Osteoblast (primary cell): ENCODE data around the gene ZNF513. TPM values are rescaled to one million over a fixed set of nuclear protein-coding genes. Genes with fewer than 3 reads are reported as not detected.
"Not testable (repeated sequence)": the region's sequence is repeated elsewhere in the genome, so short reads cannot be mapped to it uniquely, and the experiment has no call there.

Experiments
- DNase-seq: peaks from one replicate; pipeline ENCODE4 v3.0.0; 2011; ENCODE audit warnings: low spot score, mixed read lengths; ENCODE audit not compliant: insufficient read length; ENCODE audit errors: missing footprints
- H2AFZ ChIP-seq: 2 replicates; pipeline ENCODE4 v1.6.0; 2011; ENCODE audit warnings: mild to moderate bottlenecking, low read length
- H3K27ac ChIP-seq: 2 replicates; pipeline ENCODE4 v1.5.1; 2011; ENCODE audit warnings: mild to moderate bottlenecking, low read depth, low read length, moderate library complexity
- H3K27me3 ChIP-seq: 2 replicates; pipeline ENCODE4 v1.6.0; 2012; ENCODE audit warnings: mild to moderate bottlenecking, control low read depth, inconsistent platforms, low read length, moderate library complexity; ENCODE audit not compliant: insufficient read depth
- H3K36me3 ChIP-seq: 2 replicates; pipeline ENCODE4 v1.5.1; 2011; ENCODE audit warnings: mild to moderate bottlenecking, low read length, control low read depth, moderate library complexity; ENCODE audit not compliant: insufficient read depth
- H3K4me1 ChIP-seq: 2 replicates; pipeline ENCODE4 v1.5.1; 2011; ENCODE audit warnings: mild to moderate bottlenecking, low read length, control low read depth, moderate library complexity; ENCODE audit not compliant: insufficient read depth
- H3K4me2 ChIP-seq: 2 replicates; pipeline ENCODE4 v1.6.0; 2011; ENCODE audit warnings: mild to moderate bottlenecking, low read length; ENCODE audit not compliant: insufficient read depth
- H3K4me3 ChIP-seq: fragments of 200-600 bp; sonication (generic); 3 replicates; pipeline ENCODE4 v1.5.1; 2012; ENCODE audit warnings: mild to moderate bottlenecking, low read length, inconsistent platforms; ENCODE audit not compliant: insufficient read depth
- H3K79me2 ChIP-seq: 2 replicates; pipeline ENCODE4 v1.6.0; 2012; ENCODE audit warnings: mild to moderate bottlenecking, low read length, control low read depth, inconsistent platforms; ENCODE audit not compliant: insufficient read depth
- H3K9me3 ChIP-seq: 2 replicates; pipeline ENCODE4 v1.5.1; 2011; ENCODE audit warnings: low read depth, low read length, control low read depth
- H4K20me1 ChIP-seq: 2 replicates; pipeline ENCODE4 v1.6.0; 2012; ENCODE audit warnings: mild to moderate bottlenecking, low read length, control low read depth; ENCODE audit not compliant: insufficient read depth
- total RNA-seq: library from RNA; depleted of rRNA; stranded (reverse); fragments of >200 nt; gene quantifications from 2 replicates; pipeline ENCODE4 v1.2.3, GENCODE V29; 2012
- TF ChIP-seq, protein P1 (sequence below): IDR thresholded peaks from 2 replicates; pipeline ENCODE4 v1.5.1; 2011; ENCODE audit warnings: mild to moderate bottlenecking, low read depth, low read length, moderate library complexity; ENCODE audit errors: extremely low read depth

Gene ZNF513
- total RNA-seq, 1 donor = 8.3 TPM

DNA sequence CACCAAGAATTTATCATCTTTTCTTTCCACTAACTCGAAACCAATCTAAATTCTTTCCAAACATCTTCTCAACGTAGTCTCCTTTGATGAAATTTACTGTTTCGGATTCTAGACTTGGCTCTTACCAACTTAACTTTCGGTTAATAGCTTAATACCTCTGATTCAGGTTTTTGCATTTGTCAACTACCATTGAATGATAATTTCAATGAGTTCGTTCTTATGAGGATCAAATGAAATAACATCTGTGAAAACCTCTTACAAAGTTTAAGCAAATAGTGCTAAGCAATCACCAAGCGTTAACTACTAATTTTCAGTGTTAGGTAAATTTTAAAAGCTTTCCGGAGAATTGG, 47.3 kb upstream of the ZNF513 start:
- H3K27ac ChIP-seq = peak overlapping the region; percentile 88
- H3K9me3 ChIP-seq = no peaks in the 10 kb centered on the region
- TF ChIP-seq, protein P1, sequence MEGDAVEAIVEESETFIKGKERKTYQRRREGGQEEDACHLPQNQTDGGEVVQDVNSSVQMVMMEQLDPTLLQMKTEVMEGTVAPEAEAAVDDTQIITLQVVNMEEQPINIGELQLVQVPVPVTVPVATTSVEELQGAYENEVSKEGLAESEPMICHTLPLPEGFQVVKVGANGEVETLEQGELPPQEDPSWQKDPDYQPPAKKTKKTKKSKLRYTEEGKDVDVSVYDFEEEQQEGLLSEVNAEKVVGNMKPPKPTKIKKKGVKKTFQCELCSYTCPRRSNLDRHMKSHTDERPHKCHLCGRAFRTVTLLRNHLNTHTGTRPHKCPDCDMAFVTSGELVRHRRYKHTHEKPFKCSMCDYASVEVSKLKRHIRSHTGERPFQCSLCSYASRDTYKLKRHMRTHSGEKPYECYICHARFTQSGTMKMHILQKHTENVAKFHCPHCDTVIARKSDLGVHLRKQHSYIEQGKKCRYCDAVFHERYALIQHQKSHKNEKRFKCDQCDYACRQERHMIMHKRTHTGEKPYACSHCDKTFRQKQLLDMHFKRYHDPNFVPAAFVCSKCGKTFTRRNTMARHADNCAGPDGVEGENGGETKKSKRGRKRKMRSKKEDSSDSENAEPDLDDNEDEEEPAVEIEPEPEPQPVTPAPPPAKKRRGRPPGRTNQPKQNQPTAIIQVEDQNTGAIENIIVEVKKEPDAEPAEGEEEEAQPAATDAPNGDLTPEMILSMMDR = no peak
- H2AFZ ChIP-seq = peak overlapping the region; percentile 99
- DNase-seq = no peak
- peaks cover 22% of the 10 kb centered on the region for H3K4me1 ChIP-seq
- peaks cover 38% of the 10 kb centered on the region for H3K79me2 ChIP-seq
- peaks cover 4% of the 10 kb centered on the region for H3K36me3 ChIP-seq
- peak overlapping the region; percentile 95 for H3K4me3 ChIP-seq
- H3K27me3 ChIP-seq = no peaks in the 10 kb centered on the region
- peaks cover 35% of the 10 kb centered on the region for H4K20me1 ChIP-seq
- peak overlapping the region; percentile 97 for H3K4me2 ChIP-seq

DNA sequence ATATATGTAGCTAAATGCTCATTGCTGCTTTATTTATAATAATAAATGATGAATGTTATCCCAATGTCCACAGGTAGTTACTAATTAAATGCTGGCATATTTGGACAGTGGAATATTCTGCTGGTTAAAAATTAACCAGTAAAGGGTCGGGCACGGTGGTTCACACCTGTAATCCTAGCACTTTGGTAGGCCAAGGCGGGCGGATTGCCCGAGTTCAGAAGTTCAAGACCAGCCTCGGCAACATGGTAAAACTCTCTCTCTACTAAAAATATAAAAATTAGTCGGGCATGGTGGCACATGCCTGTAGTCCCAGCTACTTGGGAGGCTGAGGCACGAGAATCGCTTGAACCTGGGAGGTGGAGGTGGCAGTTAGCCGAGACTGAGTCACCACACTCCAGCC, 44.5 kb upstream of the ZNF513 start:
- H2AFZ ChIP-seq, H3K27ac ChIP-seq, H3K36me3 ChIP-seq, H3K4me2 ChIP-seq, H3K4me3 ChIP-seq, DNase-seq, H3K27me3 ChIP-seq, H3K9me3 ChIP-seq: not testable (repeated sequence)
- Histone ChIP-seq H3K79me2 (peaks cover 11% of the 10 kb centered on the region), H4K20me1 (peaks cover 10% of the 10 kb centered on the region), H3K4me1 (peaks cover 14% of the 10 kb centered on the region)

DNA sequence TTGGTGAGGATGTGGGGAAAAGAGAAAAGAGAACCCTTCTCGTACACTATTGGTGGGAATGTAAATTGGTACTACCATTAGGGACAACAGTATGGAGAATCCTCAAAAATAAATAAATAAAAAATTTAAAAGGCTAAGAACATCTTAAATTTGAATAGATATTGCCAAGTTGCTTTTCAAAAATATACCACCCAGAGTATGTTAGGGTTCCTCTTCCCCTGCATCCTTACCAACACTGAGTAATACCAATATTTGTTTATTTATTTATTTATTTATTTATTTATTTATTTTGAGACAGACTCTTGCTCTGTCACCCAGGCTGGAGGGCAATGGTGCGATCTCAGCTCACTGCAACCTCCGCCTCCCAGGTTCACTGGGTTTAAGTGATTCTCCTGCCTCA, 42.4 kb upstream of the ZNF513 start:
- Histone ChIP-seq H3K27me3 (no peaks in the 10 kb centered on the region), H3K27ac (no peak overlapping the region), H3K4me2 (no peak overlapping the region), H3K79me2 (no peaks in the 10 kb centered on the region), H2AFZ (no peak overlapping the region), H3K9me3 (no peaks in the 10 kb centered on the region), H3K4me3 (no peak overlapping the region), H3K36me3 (no peaks in the 10 kb centered on the region), H4K20me1 (no peaks in the 10 kb centered on the region), H3K4me1 (peaks cover 5% of the 10 kb centered on the region)
- TF ChIP-seq, protein P1 = no peak
- no peak for DNase-seq

DNA sequence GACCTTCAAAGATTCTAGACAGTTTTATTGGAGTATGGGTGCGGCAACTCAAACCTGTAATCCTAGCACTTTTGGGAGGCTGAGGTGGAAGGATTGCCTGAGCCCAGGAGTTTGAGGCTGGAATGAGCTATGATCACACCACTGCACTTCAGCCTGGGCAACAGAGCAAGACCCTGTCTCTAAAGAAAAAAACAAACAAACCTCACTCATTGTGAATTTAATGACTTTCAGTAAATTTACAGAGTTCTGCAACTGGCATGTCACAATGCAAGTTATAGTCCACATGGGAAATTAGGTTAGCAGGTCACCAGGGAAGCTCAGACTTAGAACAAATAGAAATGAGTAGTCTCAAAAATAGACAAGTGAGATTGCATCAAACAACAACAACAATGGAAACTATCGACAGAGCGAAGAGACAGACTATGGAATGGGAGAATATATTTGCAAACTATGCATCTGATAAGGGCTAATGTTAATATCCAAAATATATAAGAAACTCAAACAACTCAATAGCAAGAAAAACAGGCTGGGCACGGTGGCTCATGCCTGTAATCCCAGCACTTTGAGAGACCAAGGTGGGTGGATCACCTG, 41.2 kb upstream of the ZNF513 start:
- Histone ChIP-seq H3K4me2 (no peak overlapping the region), H3K27ac (no peak overlapping the region), H3K4me3 (no peak overlapping the region), H3K36me3 (no peaks in the 10 kb centered on the region), H3K4me1 (no peaks in the 10 kb centered on the region), H4K20me1 (no peaks in the 10 kb centered on the region), H2AFZ (no peak overlapping the region), H3K9me3 (no peaks in the 10 kb centered on the region), H3K79me2 (no peaks in the 10 kb centered on the region), H3K27me3 (no peaks in the 10 kb centered on the region)
- no peak for DNase-seq
- TF ChIP-seq, protein P1 = no peak
